ENCODE results near the gene MN1. TPM values are rescaled to one million over a fixed set of nuclear protein-coding genes. Genes with fewer than 3 reads are reported as not detected.

MN1 gene
- total RNA-seq, 4 donors from 2014 or later: 2.0 to 9.7 (median 8.2) TPM

DNA sequence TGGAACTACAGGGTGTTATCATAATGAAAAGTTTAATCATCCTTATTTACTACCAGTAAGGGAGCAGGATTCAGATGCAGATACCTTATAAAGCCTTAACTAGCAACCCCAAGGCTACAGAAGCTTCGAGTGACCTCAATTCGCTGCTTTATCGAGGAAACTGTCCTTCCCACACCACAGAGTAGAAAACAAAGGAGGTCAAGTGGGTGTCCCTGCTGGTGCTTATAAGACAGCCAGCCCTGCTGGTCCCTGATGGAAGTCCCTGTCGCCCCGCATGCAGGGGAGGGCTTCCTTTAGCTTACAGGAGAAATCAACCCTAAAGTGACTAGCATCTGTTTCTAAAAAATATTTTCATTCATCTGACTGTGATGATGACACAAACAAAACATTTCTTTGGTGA lies 7.3 kb downstream of the MN1 start:
- Histone ChIP-seq H3K36me3 (no peaks in the 10 kb centered on the region), H3K4me1 (peaks cover 0 to under 1% of the 10 kb centered on the region in 2 donors), H3K9me3 (no peaks in the 10 kb centered on the region), H3K4me3 (no peak overlapping the region), H3K27me3 (no peaks in the 10 kb centered on the region), H3K27ac (no peak overlapping the region)
- TF ChIP-seq, protein P1, sequence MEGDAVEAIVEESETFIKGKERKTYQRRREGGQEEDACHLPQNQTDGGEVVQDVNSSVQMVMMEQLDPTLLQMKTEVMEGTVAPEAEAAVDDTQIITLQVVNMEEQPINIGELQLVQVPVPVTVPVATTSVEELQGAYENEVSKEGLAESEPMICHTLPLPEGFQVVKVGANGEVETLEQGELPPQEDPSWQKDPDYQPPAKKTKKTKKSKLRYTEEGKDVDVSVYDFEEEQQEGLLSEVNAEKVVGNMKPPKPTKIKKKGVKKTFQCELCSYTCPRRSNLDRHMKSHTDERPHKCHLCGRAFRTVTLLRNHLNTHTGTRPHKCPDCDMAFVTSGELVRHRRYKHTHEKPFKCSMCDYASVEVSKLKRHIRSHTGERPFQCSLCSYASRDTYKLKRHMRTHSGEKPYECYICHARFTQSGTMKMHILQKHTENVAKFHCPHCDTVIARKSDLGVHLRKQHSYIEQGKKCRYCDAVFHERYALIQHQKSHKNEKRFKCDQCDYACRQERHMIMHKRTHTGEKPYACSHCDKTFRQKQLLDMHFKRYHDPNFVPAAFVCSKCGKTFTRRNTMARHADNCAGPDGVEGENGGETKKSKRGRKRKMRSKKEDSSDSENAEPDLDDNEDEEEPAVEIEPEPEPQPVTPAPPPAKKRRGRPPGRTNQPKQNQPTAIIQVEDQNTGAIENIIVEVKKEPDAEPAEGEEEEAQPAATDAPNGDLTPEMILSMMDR (IDR thresholded peaks at IDR 0.05): no peak
- TF ChIP-seq POLR2A (IDR thresholded peaks at IDR 0.05): no peak
- DNase-seq: no peak
- intact Hi-C loops (cut with DNase I; ENCODE audit: low total_unique reads): no loop called here

DNA sequence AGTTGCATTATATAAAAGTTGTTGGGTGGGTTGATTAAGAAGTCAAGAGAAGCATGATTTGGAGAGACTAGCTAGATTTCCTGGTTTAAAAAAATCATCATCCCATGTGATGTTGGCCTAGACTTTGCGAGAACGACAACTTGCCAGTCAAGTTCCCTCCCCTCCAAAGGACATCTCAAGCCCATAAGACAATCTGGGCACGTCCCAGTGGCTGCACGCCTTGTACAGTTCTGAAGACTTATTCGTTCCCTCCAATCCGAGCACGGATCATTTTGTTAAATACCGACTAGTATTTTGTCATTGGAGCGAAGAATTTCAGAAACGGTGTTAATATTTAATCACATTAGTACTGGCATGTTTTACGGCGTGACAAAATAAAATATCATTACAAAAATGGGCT lies 8.0 kb downstream of the MN1 start:
- Histone ChIP-seq H3K36me3 (no peaks in the 10 kb centered on the region), H3K9me3 (no peaks in the 10 kb centered on the region), H3K27ac (no peak overlapping the region), H3K27me3 (no peaks in the 10 kb centered on the region), H3K4me1 (no peaks in the 10 kb centered on the region), H3K4me3 (no peak overlapping the region)
- intact Hi-C loops (cut with DNase I; ENCODE audit: low total_unique reads): no loop called here
- TF ChIP-seq, protein P1 (IDR thresholded peaks at IDR 0.05): no peak
- DNase-seq: no peak

DNA sequence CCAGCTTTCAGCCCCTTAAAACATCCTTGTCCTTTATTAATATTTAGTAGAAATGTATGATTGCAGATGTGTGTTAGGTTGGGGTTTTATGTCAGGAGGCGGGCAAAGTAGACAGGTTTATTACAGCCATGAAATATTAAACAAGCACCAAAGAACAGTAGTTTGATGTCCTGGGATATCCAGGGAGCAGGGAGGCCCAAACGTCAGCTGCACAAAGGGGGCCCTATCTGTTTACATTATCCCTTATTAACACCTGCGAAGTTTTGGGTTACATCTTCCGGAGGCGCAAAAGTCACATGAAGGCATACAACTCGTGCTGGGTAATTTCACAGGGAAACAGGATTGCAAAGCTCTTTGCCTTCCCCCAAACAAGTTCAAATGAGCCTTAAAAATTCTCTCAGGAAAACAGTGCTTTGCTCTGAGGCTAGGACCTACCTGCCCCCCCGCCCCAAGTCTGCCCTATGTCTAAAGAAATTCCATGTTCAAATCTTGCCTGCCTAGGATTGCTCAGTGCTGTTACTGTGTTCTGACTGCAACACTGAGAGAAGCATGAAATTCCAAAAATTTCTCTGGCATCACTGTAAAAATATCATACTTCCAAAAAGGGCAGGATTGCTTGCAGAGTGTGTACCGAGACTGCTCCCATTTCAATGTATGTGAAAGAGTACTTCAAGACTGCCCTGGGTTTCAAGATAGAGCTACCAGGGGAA lies 8.9 kb downstream of the MN1 start:
- no peaks in the 10 kb centered on the region for H3K9me3 ChIP-seq
- H3K4me1 ChIP-seq: no peaks in the 10 kb centered on the region
- intact Hi-C loops (cut with DNase I; ENCODE audit: low total_unique reads): no loop called here
- no peaks in the 10 kb centered on the region for H3K36me3 ChIP-seq
- DNase-seq: no peak
- no peak for TF ChIP-seq POLR2A (IDR thresholded peaks at IDR 0.05)
- TF ChIP-seq, protein P1 (IDR thresholded peaks at IDR 0.05): no peak
- H3K4me3 ChIP-seq: no peak overlapping the region
- H3K27me3 ChIP-seq: no peaks in the 10 kb centered on the region
- no peak overlapping the region for H3K27ac ChIP-seq

DNA sequence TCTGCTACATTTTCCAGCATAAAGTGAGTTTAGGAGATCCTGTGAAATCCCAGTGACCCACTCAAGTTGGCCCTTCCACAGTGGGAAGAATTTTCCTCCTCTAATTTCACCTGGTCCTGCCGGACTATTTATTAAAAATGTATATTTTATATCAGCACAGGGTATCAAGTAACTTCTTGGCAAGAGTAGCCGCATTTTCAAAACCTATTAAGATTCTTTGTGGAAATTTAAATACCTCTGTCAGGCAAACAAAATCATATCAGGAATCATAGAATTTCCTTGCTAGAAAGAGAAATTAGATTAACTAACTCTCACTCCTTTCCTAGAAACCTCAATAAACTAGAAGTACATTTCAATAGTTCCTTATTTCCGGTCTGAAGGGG lies 9.7 kb downstream of the MN1 start:
- no peak overlapping the region for H3K4me3 ChIP-seq
- intact Hi-C loops (cut with DNase I; ENCODE audit: low total_unique reads): no loop called here

DNA sequence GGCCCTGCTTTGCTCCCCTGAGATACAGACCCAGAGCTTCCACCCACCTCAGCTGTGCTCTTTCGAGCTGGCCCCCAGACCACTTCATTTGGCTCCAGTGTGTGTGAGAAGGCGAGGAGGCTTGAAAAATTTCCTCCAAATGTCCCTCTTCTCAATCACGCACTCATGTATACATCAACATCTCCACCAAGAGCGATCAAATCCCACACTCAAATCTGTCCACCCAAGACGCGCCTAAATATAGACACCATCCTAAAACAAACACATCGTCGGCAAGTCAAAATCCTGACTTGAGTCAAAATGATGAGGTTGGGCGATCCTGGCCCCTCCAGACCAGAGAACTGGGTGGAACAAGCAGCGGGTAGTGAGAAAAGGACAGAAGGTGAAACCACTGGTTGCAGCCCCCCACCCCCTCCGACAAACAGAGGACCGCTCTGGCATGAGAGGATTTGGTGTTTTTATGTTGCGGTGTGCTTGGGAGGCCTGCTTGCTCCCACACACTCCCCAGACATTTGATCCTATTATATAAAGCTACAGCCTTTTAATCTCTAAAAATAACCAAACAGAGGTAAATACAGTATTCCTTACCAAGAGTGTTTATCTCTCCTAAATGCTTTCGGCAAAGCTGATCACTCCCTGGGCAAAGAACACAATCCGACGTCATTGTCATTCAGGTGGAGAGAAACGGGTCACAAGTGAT lies 10.2 kb downstream of the MN1 start:
- no peaks in the 10 kb centered on the region for H3K9me3 ChIP-seq
- no peaks in the 10 kb centered on the region for H3K4me1 ChIP-seq
- no peaks in the 10 kb centered on the region for H3K27me3 ChIP-seq
- H3K4me3 ChIP-seq: no peak overlapping the region
- intact Hi-C loops (cut with DNase I; ENCODE audit: low total_unique reads): no loop called here
- no peak overlapping the region for H3K27ac ChIP-seq
- no peak for TF ChIP-seq POLR2A (IDR thresholded peaks at IDR 0.05)
- TF ChIP-seq, protein P1 (IDR thresholded peaks at IDR 0.05): no peak
- DNase-seq: no peak
- no peaks in the 10 kb centered on the region for H3K36me3 ChIP-seq

More for the DNA sequence above, 9.7 kb downstream of the MN1 start:
- Histone ChIP-seq H3K36me3 (no peaks in the 10 kb centered on the region), H3K27me3 (no peaks in the 10 kb centered on the region), H3K9me3 (no peaks in the 10 kb centered on the region), H3K4me1 (no peaks in the 10 kb centered on the region), H3K27ac (no peak overlapping the region)
- DNase-seq: no peak
- no peak for TF ChIP-seq POLR2A (IDR thresholded peaks at IDR 0.05)

All from uterus (tissue), 4 donors.